GM21515 (cell line): ENCODE measurements around the gene ANO7.

Experiments used
- ATAC-seq: cut with Tn5 transposase; IDR thresholded peaks from one replicate; pipeline ENCODE4 v1.9.1; 2021; ENCODE audit not compliant: unreplicated experiment

ANO7 gene

DNA sequence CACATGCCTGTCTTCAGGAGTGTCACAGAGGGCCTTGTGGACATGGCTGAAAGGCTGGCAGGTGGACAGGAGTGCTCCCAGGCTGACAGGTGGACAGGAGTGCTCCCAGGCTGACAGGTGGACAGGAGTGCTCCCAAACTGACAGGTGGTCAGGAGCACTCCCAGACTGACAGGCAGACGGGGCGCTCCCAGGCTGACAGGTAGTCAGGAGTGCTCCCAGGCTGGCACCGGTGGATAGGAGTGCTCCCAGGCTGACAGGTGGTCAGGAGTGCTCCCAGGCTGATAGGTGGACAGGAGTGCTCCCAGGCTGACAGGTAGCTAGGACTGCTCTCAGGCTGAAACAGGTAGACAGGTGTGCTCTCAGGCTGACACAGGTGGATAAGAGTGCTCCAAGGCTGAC lies 16.6 kb downstream of the ANO7 start:
- ATAC-seq: no peak

DNA sequence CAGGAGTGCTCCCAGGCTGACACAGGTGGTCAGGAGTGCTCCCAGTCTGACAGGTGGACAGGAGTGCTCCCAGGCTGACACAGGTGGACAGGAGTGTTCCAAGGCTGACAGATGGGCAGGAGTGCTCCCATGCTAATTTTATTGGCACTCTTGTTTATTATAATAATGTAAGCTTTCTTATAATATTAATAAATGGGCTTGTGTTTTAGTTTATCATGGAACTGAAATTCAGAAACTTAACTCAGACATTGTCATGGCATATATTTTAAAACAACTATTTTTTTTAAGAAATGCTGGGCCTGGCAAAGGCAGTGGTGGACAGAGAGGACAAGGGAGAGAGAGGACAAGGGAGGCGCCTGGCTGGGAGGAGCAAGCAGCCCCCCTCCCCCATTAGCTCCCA lies 18.7 kb downstream of the ANO7 start:
- ATAC-seq: no peak

- no peak for ATAC-seq
Measured at GRCh38 chr2:241207641-241208040, 19.2 kb downstream of the ANO7 start.

DNA sequence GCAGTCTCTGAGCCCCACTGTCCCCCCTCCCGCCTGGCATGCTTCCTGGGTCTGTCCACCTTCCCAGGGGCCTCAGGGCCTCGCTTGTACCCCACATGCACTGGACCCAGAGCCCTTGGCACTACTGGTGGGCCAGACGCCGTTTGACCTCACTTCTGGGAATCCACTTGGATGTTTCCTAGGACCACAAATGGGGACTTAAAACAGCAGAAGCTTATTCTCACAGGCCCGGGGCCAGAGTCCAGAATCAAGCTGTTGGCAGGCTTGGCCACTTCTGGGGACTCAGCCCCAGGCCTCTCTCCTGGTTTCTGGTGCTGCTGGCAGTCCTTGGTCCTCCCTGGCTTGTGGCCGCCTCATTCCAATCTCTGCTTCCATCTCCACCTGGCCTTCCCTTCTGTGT lies 19.6 kb downstream of the ANO7 start:
- ATAC-seq: no peak

DNA sequence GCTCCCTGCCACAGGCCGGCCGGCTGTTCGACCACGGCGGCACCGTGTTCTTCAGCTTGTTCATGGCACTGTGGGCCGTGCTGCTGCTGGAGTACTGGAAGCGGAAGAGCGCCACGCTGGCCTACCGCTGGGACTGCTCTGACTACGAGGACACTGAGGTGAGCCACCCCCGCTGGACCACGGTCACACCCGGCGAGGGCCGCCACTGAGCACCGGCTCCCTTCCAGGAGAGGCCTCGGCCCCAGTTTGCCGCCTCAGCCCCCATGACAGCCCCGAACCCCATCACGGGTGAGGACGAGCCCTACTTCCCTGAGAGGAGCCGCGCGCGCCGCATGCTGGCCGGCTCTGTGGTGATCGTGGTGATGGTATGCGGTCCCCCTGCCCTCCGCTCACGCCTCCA lies 20.8 kb downstream of the ANO7 start:
- ATAC-seq: no peak

DNA sequence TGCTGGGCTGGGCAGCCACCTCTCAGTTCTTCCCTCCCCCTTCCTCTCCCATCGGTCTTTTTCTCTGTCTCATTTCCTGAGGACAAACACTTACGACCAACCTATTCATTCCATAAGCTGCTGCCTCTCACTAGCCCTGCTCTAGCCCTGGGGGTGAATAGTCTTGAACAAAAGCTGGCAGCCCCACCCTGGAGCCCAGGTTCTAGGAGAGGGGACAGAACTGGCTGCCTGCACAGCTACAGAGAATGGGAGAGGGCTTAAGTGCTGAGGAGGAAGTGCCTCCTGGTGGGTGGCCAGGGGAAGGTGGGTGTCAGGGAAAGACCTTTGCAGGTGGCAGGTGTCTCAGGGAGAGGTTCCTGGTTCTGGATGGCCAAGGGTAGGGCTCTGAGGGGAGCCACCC lies 22.8 kb downstream of the ANO7 start:
- no peak for ATAC-seq

GRCh38 chr2:241213041-241213440 lies 24.6 kb downstream of the ANO7 start:
- no peak for ATAC-seq

GRCh38 chr2:241213567-241213966 lies 25.1 kb downstream of the ANO7 start:
- no peak for ATAC-seq

GRCh38 chr2:241214209-241214608 lies 25.7 kb downstream of the ANO7 start:
- no peak for ATAC-seq

GRCh38 chr2:241214766-241215165 lies 26.3 kb downstream of the ANO7 start:
- ATAC-seq: no peak

- no peak for ATAC-seq
Measured at GRCh38 chr2:241215421-241215820, 26.9 kb downstream of the ANO7 start.

- no peak for ATAC-seq
Measured at GRCh38 chr2:241216211-241216761, 27.8 kb downstream of the ANO7 start.

GRCh38 chr2:241217320-241218031 lies 29.0 kb downstream of the ANO7 start:
- peak; percentile 46 for ATAC-seq

GRCh38 chr2:241218131-241219029 lies 29.9 kb downstream of the ANO7 start:
- ATAC-seq: no peak

- ATAC-seq: no peak
Measured at GRCh38 chr2:241219030-241219382, 30.5 kb downstream of the ANO7 start.

DNA sequence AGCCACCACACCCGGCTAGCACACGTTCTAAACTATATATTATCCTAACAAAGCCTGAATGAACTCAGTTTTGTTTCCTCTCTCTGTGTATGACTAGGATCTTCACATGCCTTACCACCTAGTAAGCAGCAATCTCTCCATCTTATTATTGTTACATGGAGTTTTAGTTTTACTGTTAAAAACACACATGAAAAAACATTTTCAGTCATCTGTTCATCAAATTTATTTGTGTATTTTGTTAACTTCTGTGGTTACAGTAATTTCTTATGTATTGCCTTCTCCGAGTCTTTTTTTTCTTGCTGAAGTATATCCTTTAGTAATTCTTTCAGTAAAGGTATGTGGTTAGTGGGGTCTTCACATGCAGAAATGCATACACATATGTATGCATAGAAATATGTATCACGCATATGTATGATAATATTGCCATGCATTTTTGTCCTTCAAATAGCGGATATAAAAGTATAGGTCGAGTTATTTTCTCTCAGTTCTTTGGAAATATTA lies 31.4 kb downstream of the ANO7 start:
- no peak for ATAC-seq

DNA sequence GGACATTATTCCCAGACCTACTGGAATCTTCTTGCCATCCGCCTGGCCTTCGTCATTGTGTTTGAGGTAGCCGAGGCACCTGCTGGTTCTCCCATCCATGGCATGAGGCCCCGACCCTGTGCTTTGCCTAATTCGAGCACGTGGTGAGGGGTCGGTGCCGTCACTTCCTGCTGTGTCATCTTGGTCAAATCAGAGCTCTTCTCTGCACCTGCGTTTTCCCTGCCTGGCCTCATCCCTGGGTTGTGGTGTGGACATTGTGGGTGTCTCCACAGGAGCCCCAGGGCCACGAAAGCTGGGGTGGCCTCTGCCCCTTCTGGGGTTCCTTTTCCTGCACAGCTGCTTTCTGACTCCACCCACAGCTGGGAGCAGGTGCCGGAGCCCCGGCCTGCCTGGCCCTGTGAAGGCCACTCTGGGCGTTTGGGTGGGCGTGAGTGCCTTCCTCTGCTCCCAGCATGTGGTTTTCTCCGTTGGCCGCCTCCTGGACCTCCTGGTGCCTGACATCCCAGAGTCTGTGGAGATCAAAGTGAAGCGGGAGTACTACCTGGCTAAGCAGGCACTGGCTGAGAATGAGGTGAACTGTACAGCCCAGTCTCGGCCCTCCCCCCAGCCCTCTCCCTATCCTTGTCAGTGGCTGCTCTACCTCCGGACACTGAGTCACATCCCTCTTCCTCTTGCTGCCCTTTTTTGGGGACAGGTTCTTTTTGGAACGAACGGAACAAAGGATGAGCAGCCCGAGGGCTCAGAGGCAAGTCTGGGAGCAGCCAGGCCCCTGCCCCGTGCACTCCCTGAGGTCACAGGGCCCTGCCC lies 34.9 kb downstream of the ANO7 start:
- no peak for ATAC-seq

DNA sequence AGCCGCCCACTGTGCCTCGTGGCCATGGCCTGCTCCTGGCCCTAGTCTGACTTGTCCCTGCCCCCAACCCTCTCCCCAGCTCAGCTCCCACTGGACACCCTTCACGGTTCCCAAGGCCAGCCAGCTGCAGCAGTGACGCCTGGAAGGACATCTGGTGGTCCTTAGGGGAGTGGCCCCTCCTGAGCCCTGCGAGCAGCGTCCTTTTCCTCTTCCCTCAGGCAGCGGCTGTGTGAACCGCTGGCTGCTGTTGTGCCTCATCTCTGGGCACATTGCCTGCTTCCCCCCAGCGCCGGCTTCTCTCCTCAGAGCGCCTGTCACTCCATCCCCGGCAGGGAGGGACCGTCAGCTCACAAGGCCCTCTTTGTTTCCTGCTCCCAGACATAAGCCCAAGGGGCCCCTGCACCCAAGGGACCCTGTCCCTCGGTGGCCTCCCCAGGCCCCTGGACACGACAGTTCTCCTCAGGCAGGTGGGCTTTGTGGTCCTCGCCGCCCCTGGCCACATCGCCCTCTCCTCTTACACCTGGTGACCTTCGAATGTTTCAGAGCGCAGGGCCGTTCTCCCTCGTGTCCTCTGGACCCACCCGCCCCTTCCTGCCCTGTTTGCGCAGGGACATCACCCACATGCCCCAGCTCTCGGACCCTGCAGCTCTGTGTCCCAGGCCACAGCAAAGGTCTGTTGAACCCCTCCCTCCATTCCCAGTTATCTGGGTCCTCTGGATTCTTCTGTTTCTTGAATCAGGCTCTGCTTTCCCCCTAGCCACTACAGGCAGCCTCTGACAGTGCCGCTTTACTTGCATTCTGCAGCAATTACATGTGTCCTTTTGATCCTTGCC lies 35.8 kb downstream of the ANO7 start:
- no peak for ATAC-seq

GRCh38 chr2:241224851-241225438 lies 36.5 kb downstream of the ANO7 start:
- ATAC-seq: no peak

- no peak for ATAC-seq
Measured at GRCh38 chr2:241225545-241225944, 37.1 kb downstream of the ANO7 start.
